Pancreas (tissue), 10 donors: ENCODE data around the gene WDR70. TPM values are rescaled to one million over a fixed set of nuclear protein-coding genes. Genes with fewer than 3 reads are reported as not detected.

ENCODE experiments used
- ATAC-seq, 4 donors: fragments of 200-7000 bp; cut with Tn5 transposase; one replicate each; pipeline versions ENCODE4 v1.8.0 to v1.9.1; 2020; ENCODE audit warnings: mild to moderate bottlenecking in 4 of 4, moderate library complexity in 4 of 4
- DNase-seq, 6 donors: peaks; one replicate each; pipeline ENCODE4 v3.0.0-alpha.2; 2020
- FAIRE-seq: peaks from 2 replicates; lab custom pipeline; 2012; peaks lifted over from hg19 to GRCh38; lab: Jason Lieb, UNC
- H3K27ac ChIP-seq, 4 donors: fragments of 200-600 bp; sonication (generic); 1 replicate in 3 of 4; 2 replicates in 1 of 4; pipeline versions ENCODE4 v1.5.0 to v1.8.0; 2020
- H3K27me3 ChIP-seq, 4 donors: fragments of 200-600 bp; one replicate each; pipeline ENCODE4 v1.8.0; 2021
- H3K36me3 ChIP-seq, 3 donors: fragments of 200-600 bp; sonication (generic) in 1 of 3; one replicate each; pipeline versions ENCODE4 v1.5.0 to v1.8.0; 2020 to 2021
- H3K4me1 ChIP-seq, 3 donors: fragments of 200-600 bp; one replicate each; pipeline ENCODE4 v1.8.0; 2021
- H3K4me3 ChIP-seq, 4 donors: fragments of 200-600 bp; sonication (generic) in 2 of 4; one replicate each; pipeline versions ENCODE4 v1.5.0 to v1.8.0; 2020 to 2021
- H3K9me3 ChIP-seq, 4 donors: fragments of 200-600 bp; one replicate each; pipeline ENCODE4 v1.8.0; 2021
- CTCF ChIP-seq, 4 donors: fragments of 200-600 bp; sonication (generic) in 3 of 4; IDR thresholded peaks; one replicate each; pipeline versions ENCODE4 v1.5.0 to v1.8.0; 2021; ENCODE audit warnings: antibody characterized with exemption in 4 of 4
- WGBS, 2 donors: extraction: QIAGEN DNeasy Blood & Tissue Kit; methylation state at CpG; one replicate each; pipeline ENCODE4 v1.1.7; 2013; 5-methylcytosine and 5-hydroxymethylcytosine counted together
- intact Hi-C, 3 donors: fragments of 100-400 bp; cut with DNase I; formaldehyde crosslinking; loops; one replicate each; pipeline versions ENCODE4 v1.11.1 to v1.14.2; 2022
- polyA plus RNA-seq, 2 donors: library from polyadenylated mRNA; stranded (reverse); fragments of 200-250 nt; gene quantifications; one replicate each; pipeline ENCODE4 v1.2.3, GENCODE V29; 2013
- total RNA-seq, 6 donors: library from RNA; stranded (reverse); fragmentation: NEBNext Ultra II Directional in 4 of 6; extraction: Animal tissue kit (Norgen Biotek cat#: 25700) in 4 of 6; gene quantifications; one replicate each; pipeline versions ENCODE4 v1.2.1 to v1.2.4, GENCODE V29; 2021 to 2023
- donor health status: healthy with polysubstance abuse.
- donor health status: DM: no; HTN: no; CAD: no; lungs with moderate emphysema.
- donor health status: DM: no; HTN: no; CAD: no.
- donor health status: control.
- donor health status: control.
- donor health status: Bipolar disorder and iron deficiency.
- donor health status: DM: yes; HTN: yes; CAD: no.
- donor health status: DM: no; HTN: no; CAD: no.
- donor health status: DM: no; HTN: no; CAD: no.
- donor health status: DM: yes; HTN: yes; CAD: no.

WDR70 gene
- total and polyA plus RNA-seq, 8 donors, result 10.7 to 24.3 (median 15.6) TPM

GRCh38 chr5:37554405-37554739 lies 175.3 kb downstream of the WDR70 start:
- FAIRE-seq, result no peak
- intact Hi-C loops, result no loop called here
- no peak for ATAC-seq

DNA sequence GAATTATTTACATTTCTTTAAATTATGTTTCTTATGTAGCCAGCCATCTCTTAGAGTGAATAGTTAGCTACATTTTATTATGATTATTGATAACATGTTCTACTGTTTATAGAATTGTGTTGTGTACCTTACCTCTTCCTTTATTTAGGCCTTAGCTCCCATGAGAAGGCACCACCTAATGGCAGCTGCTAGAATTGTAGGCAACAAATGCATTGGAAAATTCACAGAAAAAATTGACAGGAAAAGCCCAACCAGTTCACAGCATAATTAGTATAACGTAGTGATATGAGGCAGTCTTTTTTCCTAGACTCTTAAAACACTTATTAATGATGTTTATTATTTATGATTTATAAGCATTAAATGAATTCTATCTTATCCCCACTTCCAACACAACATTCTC lies 175.8 kb downstream of the WDR70 start:
- ATAC-seq (peak in 2 of 4 donors; percentile 44 to 47), FAIRE-seq (no peak), DNase-seq (no peak)
- H3K27me3 ChIP-seq, result no peaks in the 10 kb centered on the region
- intact Hi-C loops, result no loop called here
- no peak for TF ChIP-seq CTCF (IDR thresholded peaks at IDR 0.05)
- H3K36me3 ChIP-seq, result no peaks in the 10 kb centered on the region
- H3K4me3 ChIP-seq, result no peak overlapping the region
- no peak overlapping the region for H3K27ac ChIP-seq
- no peaks in the 10 kb centered on the region for H3K4me1 ChIP-seq
- 20 to 29% methylated on average over 1 of the region's 1 CpG for WGBS, 2 donors
- H3K9me3 ChIP-seq, result no peaks in the 10 kb centered on the region

More at GRCh38 chr5:37554405-37554739, 175.3 kb downstream of the WDR70 start:
- no peak for DNase-seq
- no peaks in the 10 kb centered on the region for H3K4me1 ChIP-seq
- no peak for TF ChIP-seq CTCF (IDR thresholded peaks at IDR 0.05)
- WGBS, 2 donors, result 76 to 82% methylated on average over 2 of the region's 2 CpGs
- H3K27ac ChIP-seq, result no peak overlapping the region
- H3K36me3 ChIP-seq, result no peaks in the 10 kb centered on the region
- no peaks in the 10 kb centered on the region for H3K9me3 ChIP-seq
- no peaks in the 10 kb centered on the region for H3K27me3 ChIP-seq
- no peak overlapping the region for H3K4me3 ChIP-seq

DNA sequence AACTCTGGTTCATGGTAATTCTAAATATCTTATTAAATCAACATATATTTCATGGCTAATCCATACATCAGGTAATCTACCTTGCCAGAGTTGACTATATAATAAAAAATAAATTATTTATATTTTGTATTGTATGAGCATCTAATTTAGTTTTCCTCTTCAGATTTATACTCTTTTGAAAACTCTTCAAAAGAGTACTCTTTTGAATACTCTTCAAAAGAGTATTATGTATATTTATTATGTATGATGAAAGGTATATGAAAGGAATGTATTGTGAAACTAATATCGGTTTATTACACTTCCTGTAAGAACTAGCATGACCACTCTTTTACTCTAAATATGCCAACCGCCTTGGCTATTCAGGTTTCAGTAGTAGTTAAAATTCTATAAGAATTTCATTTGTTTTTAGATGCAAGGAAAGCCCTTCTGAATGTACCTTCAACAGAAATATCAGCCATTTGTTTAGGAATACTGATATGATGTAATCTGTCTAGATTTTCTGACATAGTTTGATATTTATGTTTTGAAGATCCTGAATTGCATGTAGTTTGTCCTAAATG lies 178.7 kb downstream of the WDR70 start:
- no peaks in the 10 kb centered on the region for H3K36me3 ChIP-seq
- FAIRE-seq (peak; percentile 9), ATAC-seq (no peak), DNase-seq (no peak)
- intact Hi-C loops, result no loop called here
- H3K4me1 ChIP-seq, result no peaks in the 10 kb centered on the region
- no peak for TF ChIP-seq CTCF (IDR thresholded peaks at IDR 0.05)
- H3K9me3 ChIP-seq, result no peaks in the 10 kb centered on the region
- H3K4me3 ChIP-seq, result no peak overlapping the region
- no peak overlapping the region for H3K27ac ChIP-seq
- no peaks in the 10 kb centered on the region for H3K27me3 ChIP-seq
- 91% methylated on average over 2 of the region's 2 CpGs for WGBS, 2 donors

- no peak for FAIRE-seq
- H3K36me3 ChIP-seq, result no peaks in the 10 kb centered on the region
- no peaks in the 10 kb centered on the region for H3K9me3 ChIP-seq
- no peak for DNase-seq
- intact Hi-C loops, result no loop called here
- H3K4me1 ChIP-seq, result peaks cover 4 to 13% (median 9%) of the 10 kb centered on the region in 3 donors
- no peak for ATAC-seq
- H3K27me3 ChIP-seq, result no peaks in the 10 kb centered on the region
- no peak overlapping the region for H3K27ac ChIP-seq
- H3K4me3 ChIP-seq, result no peak overlapping the region
- TF ChIP-seq CTCF (IDR thresholded peaks at IDR 0.05), result no peak
- WGBS, 2 donors, result 70 to 71% methylated on average over 2 of the region's 2 CpGs
Measured at GRCh38 chr5:37565062-37565670, 186.0 kb downstream of the WDR70 start.

GRCh38 chr5:37567566-37567965 lies 188.4 kb downstream of the WDR70 start:
- ATAC-seq (peak in 1 of 4 donors; percentile 22), DNase-seq (no peak), FAIRE-seq (no peak)
- H3K4me1 ChIP-seq, result peaks cover 4 to 13% (median 9%) of the 10 kb centered on the region in 3 donors
- H3K27ac ChIP-seq, result no peak overlapping the region
- no peak overlapping the region for H3K4me3 ChIP-seq
- intact Hi-C loops, result no loop called here
- 66 to 69% methylated on average over 3 of the region's 3 CpGs for WGBS, 2 donors
- no peak for TF ChIP-seq CTCF (IDR thresholded peaks at IDR 0.05)
- H3K36me3 ChIP-seq, result no peaks in the 10 kb centered on the region
- no peaks in the 10 kb centered on the region for H3K9me3 ChIP-seq
- H3K27me3 ChIP-seq, result no peaks in the 10 kb centered on the region
